ENCODE data around the gene RELL2. TPM values are rescaled to one million over a fixed set of nuclear protein-coding genes. Genes with fewer than 3 reads are reported as not detected.
"Not testable (repeated sequence)": the region's sequence is repeated elsewhere in the genome, so short reads cannot be mapped to it uniquely, and the experiment has no call there.

RELL2 gene
- total RNA-seq, 2 donors from 2014 or later, result 3.9 to 7.2 TPM

- Histone ChIP-seq H3K4me1 (replicated peaks) (no peaks in the 10 kb centered on the region), H3K4me3 (no peak overlapping the region), H3K27ac (no peak overlapping the region), H3K9me3 (no peaks in the 10 kb centered on the region), H3K36me3 (no peaks in the 10 kb centered on the region), H3K27me3 (replicated peaks; ENCODE audit: insufficient read depth) (no peaks in the 10 kb centered on the region)
- WGBS, result 85% methylated on average over 2 of the region's 2 CpGs
- intact Hi-C loops (cut with DNase I), result no loop called here
- no peak for DNase-seq (ENCODE audit: low spot score)
- TF ChIP-seq, protein P1, sequence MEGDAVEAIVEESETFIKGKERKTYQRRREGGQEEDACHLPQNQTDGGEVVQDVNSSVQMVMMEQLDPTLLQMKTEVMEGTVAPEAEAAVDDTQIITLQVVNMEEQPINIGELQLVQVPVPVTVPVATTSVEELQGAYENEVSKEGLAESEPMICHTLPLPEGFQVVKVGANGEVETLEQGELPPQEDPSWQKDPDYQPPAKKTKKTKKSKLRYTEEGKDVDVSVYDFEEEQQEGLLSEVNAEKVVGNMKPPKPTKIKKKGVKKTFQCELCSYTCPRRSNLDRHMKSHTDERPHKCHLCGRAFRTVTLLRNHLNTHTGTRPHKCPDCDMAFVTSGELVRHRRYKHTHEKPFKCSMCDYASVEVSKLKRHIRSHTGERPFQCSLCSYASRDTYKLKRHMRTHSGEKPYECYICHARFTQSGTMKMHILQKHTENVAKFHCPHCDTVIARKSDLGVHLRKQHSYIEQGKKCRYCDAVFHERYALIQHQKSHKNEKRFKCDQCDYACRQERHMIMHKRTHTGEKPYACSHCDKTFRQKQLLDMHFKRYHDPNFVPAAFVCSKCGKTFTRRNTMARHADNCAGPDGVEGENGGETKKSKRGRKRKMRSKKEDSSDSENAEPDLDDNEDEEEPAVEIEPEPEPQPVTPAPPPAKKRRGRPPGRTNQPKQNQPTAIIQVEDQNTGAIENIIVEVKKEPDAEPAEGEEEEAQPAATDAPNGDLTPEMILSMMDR (IDR thresholded peaks at IDR 0.05), result no peak
- no peak for TF ChIP-seq POLR2A (IDR thresholded peaks at IDR 0.05)
- no peak for TF ChIP-seq POLR2AphosphoS5 (IDR thresholded peaks at IDR 0.05)
Measured at GRCh38 chr5:141608046-141608445, 28.8 kb upstream of the RELL2 start.

- H3K27me3 ChIP-seq (replicated peaks; ENCODE audit: insufficient read depth), result no peaks in the 10 kb centered on the region
- no peak for TF ChIP-seq POLR2A (IDR thresholded peaks at IDR 0.05)
- no peak for TF ChIP-seq POLR2AphosphoS5 (IDR thresholded peaks at IDR 0.05)
- TF ChIP-seq, protein P1 (IDR thresholded peaks at IDR 0.05), result no peak
- WGBS, result 50% methylated on average over 1 of the region's 1 CpG
- no peaks in the 10 kb centered on the region for H3K4me1 ChIP-seq (replicated peaks)
- H3K4me3 ChIP-seq, result no peak overlapping the region
- intact Hi-C loops (cut with DNase I), result no loop called here
- no peaks in the 10 kb centered on the region for H3K36me3 ChIP-seq
- no peak for DNase-seq (ENCODE audit: low spot score)
- H3K9me3 ChIP-seq, result no peaks in the 10 kb centered on the region
- no peak overlapping the region for H3K27ac ChIP-seq
Measured at GRCh38 chr5:141608557-141608956, 28.2 kb upstream of the RELL2 start.

DNA sequence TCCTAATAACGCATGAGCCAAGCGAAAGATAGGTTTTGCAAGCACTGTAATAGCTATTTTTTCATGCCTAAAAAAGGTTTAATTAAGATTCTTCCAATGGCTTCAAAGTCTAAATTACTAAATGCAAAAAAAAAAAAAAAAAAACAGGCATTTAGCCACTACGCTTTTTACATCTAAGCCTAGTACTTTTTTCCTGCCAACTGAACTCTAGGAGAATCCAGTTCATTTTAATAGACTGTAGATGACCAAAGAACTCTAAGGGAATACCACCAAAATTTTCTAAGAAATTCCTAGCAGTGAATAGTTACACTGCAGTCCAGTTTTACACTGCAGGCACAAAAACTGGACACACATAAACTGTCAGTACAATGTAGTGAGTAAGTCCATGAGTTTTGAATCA, 27.8 kb upstream of the RELL2 start:
- Histone ChIP-seq H3K4me1 (replicated peaks) (no peaks in the 10 kb centered on the region), H3K9me3 (no peaks in the 10 kb centered on the region), H3K27me3 (replicated peaks; ENCODE audit: insufficient read depth) (no peaks in the 10 kb centered on the region), H3K36me3 (no peaks in the 10 kb centered on the region), H3K27ac (no peak overlapping the region), H3K4me3 (no peak overlapping the region)
- DNase-seq (ENCODE audit: low spot score), result no peak
- intact Hi-C loops (cut with DNase I), result no loop called here
- TF ChIP-seq POLR2AphosphoS5 (IDR thresholded peaks at IDR 0.05), result no peak
- TF ChIP-seq, protein P1 (IDR thresholded peaks at IDR 0.05), result no peak
- TF ChIP-seq POLR2A (IDR thresholded peaks at IDR 0.05), result no peak
- 90% methylated on average over 3 of the region's 3 CpGs for WGBS

DNA sequence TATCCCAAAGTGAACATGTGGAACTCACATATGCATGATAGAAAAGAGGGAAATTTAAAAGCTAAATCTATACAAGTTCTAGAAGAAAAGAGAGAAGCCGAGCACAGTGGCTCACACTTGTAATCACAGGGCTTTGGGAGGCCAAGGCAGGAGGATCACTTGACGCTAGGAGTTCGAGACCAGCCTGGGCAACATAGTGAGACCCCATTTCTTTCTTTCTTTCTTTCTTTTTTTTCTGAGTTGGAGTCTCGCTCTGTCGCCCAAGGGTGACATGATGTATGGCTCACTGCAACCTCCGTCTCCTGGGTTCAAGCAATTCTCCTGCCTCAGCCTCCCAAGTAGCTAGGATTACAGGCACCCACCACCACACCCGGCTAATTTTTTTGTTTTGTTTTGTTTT, 26.9 kb upstream of the RELL2 start:
- H3K36me3 ChIP-seq; H3K27ac ChIP-seq; H3K9me3 ChIP-seq; H3K4me3 ChIP-seq; H3K4me1 ChIP-seq (replicated peaks); H3K27me3 ChIP-seq (replicated peaks; ENCODE audit: insufficient read depth); DNase-seq (ENCODE audit: low spot score); intact Hi-C loops (cut with DNase I): not testable (repeated sequence)
- WGBS, result 97% methylated on average over 7 of the region's 7 CpGs

DNA sequence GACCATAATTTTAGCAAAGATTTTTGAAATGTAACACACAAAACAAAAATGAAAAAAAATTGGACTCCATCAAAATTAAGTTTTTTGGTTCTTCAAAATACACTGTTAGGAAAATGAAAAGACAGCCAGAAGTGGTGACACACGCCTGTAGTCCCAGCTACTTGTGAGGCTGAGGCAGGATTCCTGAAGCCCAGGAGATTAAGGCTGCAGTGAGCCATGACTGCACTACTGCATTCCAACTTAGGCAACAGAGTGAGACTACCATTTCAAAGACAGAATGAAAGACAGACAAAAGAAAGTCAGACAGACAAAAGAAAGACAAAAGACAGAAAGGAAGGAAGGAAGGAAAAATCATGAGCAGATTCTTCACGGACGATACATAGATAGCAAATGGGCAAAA, 25.5 kb upstream of the RELL2 start:
- DNase-seq (ENCODE audit: low spot score), result no peak
- 91% methylated on average over 3 of the region's 3 CpGs for WGBS
- Histone ChIP-seq H3K9me3 (no peaks in the 10 kb centered on the region), H3K27ac (no peak overlapping the region), H3K36me3 (no peaks in the 10 kb centered on the region), H3K4me3 (no peak overlapping the region), H3K27me3 (replicated peaks; ENCODE audit: insufficient read depth) (no peaks in the 10 kb centered on the region), H3K4me1 (replicated peaks) (no peaks in the 10 kb centered on the region)
- no peak for TF ChIP-seq POLR2AphosphoS5 (IDR thresholded peaks at IDR 0.05)
- no peak for TF ChIP-seq POLR2A (IDR thresholded peaks at IDR 0.05)
- TF ChIP-seq, protein P1 (IDR thresholded peaks at IDR 0.05), result no peak
- intact Hi-C loops (cut with DNase I), result no loop called here

All from prostate gland (tissue), 2 donors.